ENCODE measurements around the gene IL18R1. TPM values are rescaled to one million over a fixed set of nuclear protein-coding genes. Genes with fewer than 3 reads are reported as not detected.

The IL18R1 gene
- total and polyA plus RNA-seq, 2 experiments from 2014 or later, result 19.7 to 25.5 TPM

GRCh38 chr2:102391565-102391964 lies 36.0 kb downstream of the IL18R1 start:
- no peaks in the 10 kb centered on the region for H3K36me3 ChIP-seq (replicated peaks; ENCODE audit: insufficient read depth, low read depth)
- DNase-seq (ENCODE audit: low spot score), result no peak
- H3K27me3 ChIP-seq, result no peaks in the 10 kb centered on the region
- H2AFZ ChIP-seq, result no peak overlapping the region
- H3K4me2 ChIP-seq, result no peak overlapping the region
- no peak overlapping the region for H3K4me3 ChIP-seq
- no peaks in the 10 kb centered on the region for H3K4me1 ChIP-seq (ENCODE audit: insufficient read depth)
- H3K9me2 ChIP-seq (replicated peaks; ENCODE audit: insufficient read depth), result no peaks in the 10 kb centered on the region
- H3K27ac ChIP-seq, result no peak overlapping the region
- H4K20me1 ChIP-seq (ENCODE audit: insufficient read depth, poor library complexity, severe bottlenecking), result no peaks in the 10 kb centered on the region
- H3K9me3 ChIP-seq (ENCODE audit: low read depth), result no peaks in the 10 kb centered on the region
- no peaks in the 10 kb centered on the region for H3K79me2 ChIP-seq
- 92% methylated on average over 2 of the region's 2 CpGs for WGBS (ENCODE audit: low lambda C conversion rate, missing lambda C conversion rate)
- TF ChIP-seq EZH2phosphoT487 (IDR thresholded peaks at IDR 0.05; ENCODE audit: low read depth, severe bottlenecking, unreplicated experiment), result no peak
- no peak for TF ChIP-seq CTCF (IDR thresholded peaks at IDR 0.05; ENCODE audit: poor library complexity)
- TF ChIP-seq EZH2 (IDR thresholded peaks at IDR 0.05; ENCODE audit: borderline replicate concordance), result no peak

GRCh38 chr2:102392096-102392495 lies 36.5 kb downstream of the IL18R1 start:
- Histone ChIP-seq H3K4me1 (ENCODE audit: insufficient read depth) (no peaks in the 10 kb centered on the region), H3K27me3 (no peaks in the 10 kb centered on the region), H3K36me3 (replicated peaks; ENCODE audit: insufficient read depth, low read depth) (no peaks in the 10 kb centered on the region), H3K79me2 (no peaks in the 10 kb centered on the region), H3K9me3 (ENCODE audit: low read depth) (no peaks in the 10 kb centered on the region), H4K20me1 (ENCODE audit: insufficient read depth, poor library complexity, severe bottlenecking) (no peaks in the 10 kb centered on the region), H3K4me3 (no peak overlapping the region), H2AFZ (no peak overlapping the region), H3K4me2 (no peak overlapping the region), H3K27ac (no peak overlapping the region), H3K9me2 (replicated peaks; ENCODE audit: insufficient read depth) (no peaks in the 10 kb centered on the region)
- TF ChIP-seq EZH2 (IDR thresholded peaks at IDR 0.05; ENCODE audit: borderline replicate concordance) (no peak), CTCF (IDR thresholded peaks at IDR 0.05; ENCODE audit: poor library complexity) (no peak), EZH2phosphoT487 (IDR thresholded peaks at IDR 0.05; ENCODE audit: low read depth, severe bottlenecking, unreplicated experiment) (no peak)
- DNase-seq (ENCODE audit: low spot score), result no peak
- 73% methylated on average over 3 of the region's 3 CpGs for WGBS (ENCODE audit: low lambda C conversion rate, missing lambda C conversion rate)

GRCh38 chr2:102392942-102393341 lies 37.3 kb downstream of the IL18R1 start:
- no peaks in the 10 kb centered on the region for H3K4me1 ChIP-seq (ENCODE audit: insufficient read depth)
- no peak overlapping the region for H3K27ac ChIP-seq
- no peaks in the 10 kb centered on the region for H4K20me1 ChIP-seq (ENCODE audit: insufficient read depth, poor library complexity, severe bottlenecking)
- H3K27me3 ChIP-seq, result no peaks in the 10 kb centered on the region
- H3K4me3 ChIP-seq, result no peak overlapping the region
- no peaks in the 10 kb centered on the region for H3K36me3 ChIP-seq (replicated peaks; ENCODE audit: insufficient read depth, low read depth)
- TF ChIP-seq EZH2phosphoT487 (IDR thresholded peaks at IDR 0.05; ENCODE audit: low read depth, severe bottlenecking, unreplicated experiment) (no peak), CTCF (IDR thresholded peaks at IDR 0.05; ENCODE audit: poor library complexity) (no peak), EZH2 (IDR thresholded peaks at IDR 0.05; ENCODE audit: borderline replicate concordance) (no peak)
- no peaks in the 10 kb centered on the region for H3K9me2 ChIP-seq (replicated peaks; ENCODE audit: insufficient read depth)
- no peaks in the 10 kb centered on the region for H3K79me2 ChIP-seq
- WGBS (ENCODE audit: low lambda C conversion rate, missing lambda C conversion rate), result 85% methylated on average over 1 of the region's 1 CpG
- no peak for DNase-seq (ENCODE audit: low spot score)
- H2AFZ ChIP-seq, result no peak overlapping the region
- no peaks in the 10 kb centered on the region for H3K9me3 ChIP-seq (ENCODE audit: low read depth)
- H3K4me2 ChIP-seq, result no peak overlapping the region

- TF ChIP-seq EZH2phosphoT487 (IDR thresholded peaks at IDR 0.05; ENCODE audit: low read depth, severe bottlenecking, unreplicated experiment) (no peak), EZH2 (IDR thresholded peaks at IDR 0.05; ENCODE audit: borderline replicate concordance) (no peak), CTCF (IDR thresholded peaks at IDR 0.05; ENCODE audit: poor library complexity) (no peak)
- WGBS (ENCODE audit: low lambda C conversion rate, missing lambda C conversion rate), result 86% methylated on average over 2 of the region's 2 CpGs
- Histone ChIP-seq H3K9me2 (replicated peaks; ENCODE audit: insufficient read depth) (no peaks in the 10 kb centered on the region), H3K9me3 (ENCODE audit: low read depth) (no peaks in the 10 kb centered on the region), H3K79me2 (no peaks in the 10 kb centered on the region), H3K4me1 (ENCODE audit: insufficient read depth) (no peaks in the 10 kb centered on the region), H3K27me3 (no peaks in the 10 kb centered on the region), H3K27ac (no peak overlapping the region), H3K36me3 (replicated peaks; ENCODE audit: insufficient read depth, low read depth) (no peaks in the 10 kb centered on the region), H4K20me1 (ENCODE audit: insufficient read depth, poor library complexity, severe bottlenecking) (no peaks in the 10 kb centered on the region), H3K4me2 (no peak overlapping the region), H3K4me3 (no peak overlapping the region), H2AFZ (no peak overlapping the region)
- DNase-seq (ENCODE audit: low spot score), result no peak
Observed at GRCh38 chr2:102396012-102396411, 40.4 kb downstream of the IL18R1 start.

Measured in hepatocyte (in vitro differentiated cells).